OCI-M2 (cell line): ENCODE measurements around the gene ABCC1.

Experiments
- DNase-seq: peaks from one replicate; lab custom pipeline; 2025; ENCODE audit not compliant: unreplicated experiment; lab: John Stamatoyannopoulos, UW

The ABCC1 gene

DNA sequence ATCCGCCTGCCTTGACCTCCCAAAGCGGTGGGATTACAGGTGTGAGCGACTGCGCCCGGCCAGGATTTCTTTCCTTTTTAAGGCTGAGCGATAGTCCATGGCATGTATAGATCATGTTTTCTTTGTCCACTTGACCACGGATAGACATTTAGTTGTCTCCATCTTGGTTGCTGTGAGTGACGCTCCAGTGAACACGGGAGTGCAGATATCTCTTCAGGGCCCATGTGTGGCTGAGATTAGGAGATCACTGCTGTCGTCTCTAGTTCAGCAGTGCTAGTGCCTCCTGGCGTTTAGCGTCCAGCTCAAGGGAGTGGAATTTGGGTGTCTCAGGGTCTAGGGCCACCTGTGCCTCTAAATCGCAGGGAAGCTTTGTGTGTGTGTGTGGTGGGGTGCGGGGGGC lies 41.5 kb downstream of the ABCC1 start:
- no peak for DNase-seq

DNA sequence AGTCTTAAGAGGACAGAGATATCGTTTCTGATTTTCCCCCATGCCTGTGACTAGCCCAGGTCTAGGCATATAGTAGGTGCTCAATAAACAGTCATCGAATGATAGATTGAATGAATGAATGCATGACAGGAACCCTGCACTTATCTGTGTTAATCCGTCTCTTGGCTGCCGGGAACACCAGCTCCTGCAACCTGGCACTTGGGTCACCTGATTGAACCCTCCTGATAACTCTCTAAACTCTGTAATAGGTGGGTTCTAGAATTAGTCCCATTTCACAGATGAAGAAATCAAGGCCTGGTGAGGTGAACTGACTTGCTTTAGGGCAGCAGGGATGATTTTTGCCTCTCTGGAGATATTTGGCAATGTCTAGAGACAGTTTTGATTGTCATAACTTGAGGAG lies 43.7 kb downstream of the ABCC1 start:
- no peak for DNase-seq

DNA sequence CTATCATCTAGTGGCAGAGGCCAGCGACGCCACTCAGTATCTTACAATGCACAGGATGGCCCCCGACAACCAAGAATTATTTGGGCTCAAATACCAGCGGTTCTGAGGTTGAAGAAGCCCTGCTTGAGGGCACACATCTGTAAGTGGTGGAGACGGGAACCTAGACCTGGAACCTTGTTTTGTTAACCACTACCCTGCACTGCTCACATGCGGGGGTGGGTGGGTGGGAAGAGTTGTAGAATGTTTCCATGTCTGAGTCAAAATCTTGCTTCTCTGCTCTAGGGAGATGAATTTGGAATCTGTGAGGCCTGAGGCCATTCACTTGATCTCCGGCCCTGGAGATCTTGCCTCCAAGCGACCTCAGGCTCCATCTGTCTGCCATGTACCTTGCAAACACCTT lies 44.1 kb downstream of the ABCC1 start:
- DNase-seq: no peak

- DNase-seq: no peak
These were observed 44.7 kb downstream of the ABCC1 start for GRCh38 chr16:15993946-15994665.

- DNase-seq: no peak
These were observed 47.2 kb downstream of the ABCC1 start for GRCh38 chr16:15996432-15997109.

GRCh38 chr16:16000685-16001084 lies 51.3 kb downstream of the ABCC1 start:
- DNase-seq: no peak

DNA sequence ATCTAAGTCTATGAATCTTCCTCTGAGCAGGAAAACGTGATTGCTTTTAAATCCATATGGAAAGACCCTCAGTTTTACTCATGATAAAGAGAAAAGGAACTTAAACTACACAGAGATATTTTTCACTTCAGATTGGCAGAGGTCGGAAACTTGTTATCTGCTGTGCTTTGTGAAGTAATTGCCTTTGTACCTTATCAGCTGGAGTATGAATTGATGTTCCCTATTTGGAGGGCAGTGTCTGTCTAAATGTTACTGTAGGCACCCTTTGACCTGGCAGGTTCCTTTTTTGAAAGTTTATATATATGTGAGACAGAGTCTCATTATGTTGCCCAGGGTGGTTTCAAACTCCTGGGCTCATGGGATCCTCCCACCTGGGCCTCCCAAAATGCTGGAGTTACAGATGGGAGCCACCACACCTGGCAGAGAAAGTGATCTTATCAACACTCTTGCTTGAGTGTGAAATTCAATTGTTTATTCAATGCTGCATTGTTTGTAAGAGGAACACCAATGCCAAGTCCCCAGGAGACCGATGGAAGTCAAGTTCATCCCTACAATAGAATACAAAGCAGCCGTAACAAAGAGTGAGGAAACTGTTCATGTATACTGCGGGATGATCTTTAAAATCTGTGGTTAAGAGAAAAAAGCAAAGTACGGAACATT lies 52.3 kb downstream of the ABCC1 start:
- no peak for DNase-seq

- no peak for DNase-seq
These were observed 54.4 kb downstream of the ABCC1 start for GRCh38 chr16:16003719-16004313.

DNA sequence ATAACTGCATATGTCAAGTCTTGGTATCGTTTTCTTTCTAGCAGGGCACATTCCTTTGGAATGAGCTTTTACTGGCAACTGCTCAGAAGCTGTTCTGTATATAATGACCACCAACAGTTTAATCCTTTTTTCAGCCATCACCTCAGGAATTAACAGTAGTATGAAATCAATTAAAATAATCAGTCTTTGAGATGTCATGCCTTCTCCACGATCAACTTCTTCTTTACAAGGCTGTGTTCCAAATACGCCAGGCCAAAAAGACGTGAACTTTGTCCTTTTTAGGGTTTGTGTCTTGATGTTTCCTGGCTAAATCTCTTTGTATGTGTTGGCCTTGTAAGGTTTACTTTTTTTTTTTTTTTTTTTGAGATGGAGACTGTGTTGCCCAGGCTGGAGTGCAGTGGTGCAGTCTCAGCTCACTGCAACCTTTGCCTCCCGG lies 54.9 kb downstream of the ABCC1 start:
- DNase-seq: no peak

DNA sequence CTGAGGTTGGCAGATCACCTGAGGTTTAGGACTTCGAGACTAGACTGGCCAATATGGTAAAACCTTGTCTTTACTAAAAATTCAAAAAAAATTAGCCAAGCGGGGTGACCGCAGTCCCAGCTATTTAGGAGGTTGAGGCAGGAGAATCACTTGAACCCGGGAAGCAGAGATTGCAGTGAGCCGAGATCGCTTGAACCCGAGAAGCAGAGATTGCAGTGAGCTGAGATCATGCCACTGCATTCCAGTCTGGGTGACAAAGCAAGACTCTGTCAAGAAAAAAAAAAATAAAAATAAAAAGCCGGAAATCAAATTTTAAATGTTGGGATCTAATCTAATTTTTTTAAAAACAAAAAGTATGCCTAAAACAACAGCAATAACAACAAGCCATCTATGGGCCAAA lies 56.3 kb downstream of the ABCC1 start:
- no peak for DNase-seq

- DNase-seq: no peak
These were observed 57.2 kb downstream of the ABCC1 start for GRCh38 chr16:16006650-16007049.

DNA sequence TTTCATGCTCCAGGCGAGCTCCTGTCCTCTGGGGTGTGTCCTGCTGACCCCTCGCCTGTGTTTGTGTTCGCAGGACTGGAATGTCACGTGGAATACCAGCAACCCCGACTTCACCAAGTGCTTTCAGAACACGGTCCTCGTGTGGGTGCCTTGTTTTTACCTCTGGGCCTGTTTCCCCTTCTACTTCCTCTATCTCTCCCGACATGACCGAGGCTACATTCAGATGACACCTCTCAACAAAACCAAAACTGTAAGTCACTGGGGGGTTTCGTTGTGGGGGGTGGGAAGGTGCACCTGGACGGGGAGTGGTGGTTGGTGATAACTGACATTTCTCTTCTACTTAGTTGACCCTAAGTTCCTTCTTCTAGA lies 58.3 kb downstream of the ABCC1 start:
- no peak for DNase-seq

DNA sequence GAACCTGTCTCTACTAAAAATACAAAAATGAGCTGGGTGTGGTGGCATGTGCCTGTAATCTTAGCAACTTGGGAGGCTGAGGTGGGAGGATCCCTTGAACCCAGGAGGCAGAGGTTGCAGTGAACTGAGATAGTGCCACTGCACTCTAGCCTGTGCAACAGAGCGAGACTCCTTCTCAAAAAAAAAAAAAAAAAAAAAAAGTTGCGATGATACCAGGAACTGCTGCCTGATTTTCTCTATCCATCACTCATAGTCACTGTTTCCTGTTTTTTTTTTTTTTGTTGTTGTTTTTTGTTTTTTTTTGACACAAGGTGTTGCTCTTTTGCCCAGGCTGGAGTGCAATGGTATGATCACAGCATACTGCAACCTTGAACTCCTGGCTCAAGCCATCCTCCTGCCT lies 59.2 kb downstream of the ABCC1 start:
- no peak for DNase-seq

GRCh38 chr16:16009401-16009800 lies 60.0 kb downstream of the ABCC1 start:
- no peak for DNase-seq

DNA sequence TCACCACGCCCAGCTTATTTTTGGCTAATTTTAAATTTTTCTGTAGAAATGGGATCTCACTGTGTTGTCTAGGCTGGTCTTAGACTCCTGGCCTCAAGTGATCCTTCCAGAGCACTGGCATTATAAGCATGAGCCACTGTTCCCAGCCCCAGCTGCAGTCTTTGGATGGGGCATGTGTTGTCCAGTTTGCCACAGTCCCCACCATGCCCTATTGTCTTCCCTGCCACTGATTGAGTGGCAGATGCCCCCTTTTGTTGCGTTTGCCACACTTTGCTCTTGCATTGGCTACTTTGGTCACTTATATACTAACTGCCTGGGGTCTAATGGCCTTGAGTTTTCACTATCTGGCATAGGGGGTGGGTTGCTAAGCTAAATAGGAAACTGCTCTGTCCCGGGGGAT lies 60.8 kb downstream of the ABCC1 start:
- DNase-seq: no peak

DNA sequence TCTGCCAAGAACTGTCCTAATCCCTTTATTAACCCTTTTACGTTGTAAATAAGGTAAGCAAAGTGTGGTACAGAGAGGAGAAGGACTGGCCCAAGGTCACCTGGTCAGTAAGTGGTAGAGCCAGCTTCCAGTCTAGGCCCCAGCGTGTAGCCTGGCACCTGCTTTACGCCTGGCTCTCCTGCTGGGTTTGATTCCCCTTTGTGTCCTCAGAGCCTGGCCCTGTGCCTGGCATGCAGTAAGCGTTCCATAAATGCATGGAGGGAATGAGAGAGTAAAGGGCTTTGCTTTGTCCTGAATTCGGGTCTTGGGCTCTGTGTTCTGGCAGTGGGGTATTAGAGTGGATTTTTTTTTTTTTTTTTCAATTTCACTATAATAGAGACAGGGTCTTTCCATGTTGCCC lies 62.7 kb downstream of the ABCC1 start:
- no peak for DNase-seq

GRCh38 chr16:16013812-16014211 lies 64.4 kb downstream of the ABCC1 start:
- no peak for DNase-seq

DNA sequence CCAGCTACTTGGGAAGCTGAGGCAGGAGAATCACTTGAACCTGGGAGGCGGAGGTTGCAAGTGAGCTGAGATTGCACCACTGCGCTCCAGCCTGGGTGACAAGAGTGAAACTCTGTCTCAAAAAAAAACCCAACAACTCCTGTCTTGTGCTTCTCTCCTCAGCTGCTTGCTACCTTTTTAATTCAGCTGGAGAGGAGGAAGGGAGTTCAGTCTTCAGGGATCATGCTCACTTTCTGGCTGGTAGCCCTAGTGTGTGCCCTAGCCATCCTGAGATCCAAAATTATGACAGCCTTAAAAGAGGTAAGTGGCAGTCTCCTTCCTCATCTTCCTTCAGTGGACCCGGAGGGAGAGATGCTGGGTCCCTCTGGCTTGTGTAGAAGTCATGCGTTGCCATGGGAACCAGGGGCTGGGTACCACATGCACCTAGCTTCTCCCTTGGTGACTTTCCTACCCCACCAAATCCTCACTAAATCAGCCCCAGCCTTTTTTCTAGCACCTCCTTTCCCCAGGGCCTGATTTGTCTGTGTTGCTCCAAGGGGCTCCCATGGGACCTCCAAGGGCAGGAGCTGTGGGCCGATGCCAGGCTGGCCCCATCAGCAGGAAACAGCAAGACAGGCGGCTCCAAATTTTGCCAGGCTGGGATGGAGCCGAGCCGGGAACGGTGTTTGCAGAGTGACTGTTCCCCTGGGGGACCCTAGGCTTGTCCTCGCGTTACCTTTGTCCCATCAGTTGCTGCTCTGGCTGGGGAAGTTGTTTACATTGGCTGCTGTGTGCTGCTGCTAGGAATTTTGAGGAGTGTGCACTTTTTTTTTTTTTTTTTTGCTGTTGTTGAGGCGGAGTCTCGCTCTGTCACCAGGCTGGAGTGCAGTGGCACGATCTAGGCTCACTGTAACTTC lies 65.2 kb downstream of the ABCC1 start:
- no peak for DNase-seq

DNA sequence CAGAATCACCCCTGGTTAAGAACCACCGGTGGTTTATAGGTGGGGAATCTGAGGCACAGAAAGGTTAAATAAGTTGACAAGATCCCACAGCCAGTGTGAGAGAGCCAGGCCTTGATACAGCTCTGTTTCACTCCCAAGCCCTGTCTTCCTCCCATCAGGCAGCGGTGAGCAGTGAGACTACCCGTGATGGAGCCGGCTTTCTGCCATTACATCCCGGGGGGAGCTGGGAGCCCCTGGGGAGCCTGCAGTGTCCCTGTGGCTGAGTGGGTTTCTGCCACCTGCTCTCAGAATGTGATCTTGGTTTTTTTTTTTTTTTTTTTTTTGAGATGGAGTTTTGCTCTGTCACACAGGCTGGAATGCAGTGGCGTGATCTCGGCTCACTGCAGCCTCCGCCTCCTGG lies 66.4 kb downstream of the ABCC1 start:
- no peak for DNase-seq

DNA sequence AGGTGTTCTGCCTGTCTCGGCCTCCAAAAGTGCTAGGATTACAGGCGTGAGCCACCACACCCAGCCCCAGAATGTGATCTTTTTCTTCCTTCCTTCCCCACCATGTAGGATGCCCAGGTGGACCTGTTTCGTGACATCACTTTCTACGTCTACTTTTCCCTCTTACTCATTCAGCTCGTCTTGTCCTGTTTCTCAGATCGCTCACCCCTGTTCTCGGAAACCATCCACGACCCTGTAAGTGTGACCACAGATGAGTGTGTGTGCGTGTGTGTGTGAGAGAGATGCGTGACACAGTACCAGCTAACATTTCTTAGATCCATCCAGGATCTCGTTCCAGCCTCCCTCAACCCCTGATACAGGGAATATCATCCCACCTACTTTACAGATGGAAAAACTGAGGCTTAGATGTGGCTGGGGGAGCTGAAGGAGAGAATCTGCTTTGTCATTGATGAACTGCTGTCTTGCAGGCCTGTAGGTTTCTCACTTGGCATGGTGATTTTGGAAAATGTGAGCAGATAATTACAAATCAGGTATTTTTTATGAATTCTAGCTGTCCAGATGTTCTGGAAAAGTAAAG lies 67.1 kb downstream of the ABCC1 start:
- DNase-seq: no peak

DNA sequence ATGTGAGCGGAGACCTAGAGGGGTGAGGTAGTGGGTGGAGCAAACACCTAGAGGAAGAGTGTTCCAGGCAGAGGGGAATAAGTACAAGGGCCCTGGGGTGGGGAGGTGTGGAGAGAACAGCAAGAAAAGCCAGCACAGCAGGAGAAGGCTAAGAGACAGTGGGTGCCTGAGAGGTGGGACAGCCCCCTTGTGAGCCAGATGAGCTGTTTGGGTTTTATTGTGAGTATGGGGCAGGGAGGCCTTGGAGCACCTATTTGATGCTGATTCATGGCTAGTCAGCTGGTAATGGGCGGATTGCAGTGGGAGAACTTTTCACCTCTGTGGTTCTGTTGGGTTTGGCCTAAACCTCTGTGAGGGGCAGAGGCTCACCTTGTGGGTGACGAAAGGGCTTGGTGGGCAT lies 68.4 kb downstream of the ABCC1 start:
- DNase-seq: no peak
